Measurements from ENCODE around the gene MYLK.

Gene MYLK

GRCh38 chr3:123781571-123782275 is 102.4 kb downstream of the MYLK start:
- no peak for TF ChIP-seq CTCF (IDR thresholded peaks at IDR 0.05; ENCODE audit: poor library complexity, severe bottlenecking)
- Histone ChIP-seq H3K4me1 (ENCODE audit: insufficient read depth, poor library complexity, severe bottlenecking) (no peaks in the 10 kb centered on the region), H3K27ac (ENCODE audit: poor library complexity, severe bottlenecking) (no peak overlapping the region), H3K4me3 (ENCODE audit: severe bottlenecking) (no peak overlapping the region), H3K27me3 (ENCODE audit: insufficient read depth, poor library complexity, severe bottlenecking) (no peaks in the 10 kb centered on the region), H3K36me3 (ENCODE audit: low read depth) (no peaks in the 10 kb centered on the region), H3K9me3 (ENCODE audit: severe bottlenecking) (no peaks in the 10 kb centered on the region)
- no peak for ATAC-seq (ENCODE audit: low read depth)
- DNase-seq (ENCODE audit: low spot score) = no peak

- H3K27ac ChIP-seq (ENCODE audit: poor library complexity, severe bottlenecking) = no peak overlapping the region
- DNase-seq (ENCODE audit: low spot score) (no peak), ATAC-seq (ENCODE audit: low read depth) (no peak)
- H3K9me3 ChIP-seq (ENCODE audit: severe bottlenecking) = no peaks in the 10 kb centered on the region
- H3K36me3 ChIP-seq (ENCODE audit: low read depth) = no peaks in the 10 kb centered on the region
- no peaks in the 10 kb centered on the region for H3K4me1 ChIP-seq (ENCODE audit: insufficient read depth, poor library complexity, severe bottlenecking)
- no peak for TF ChIP-seq CTCF (IDR thresholded peaks at IDR 0.05; ENCODE audit: poor library complexity, severe bottlenecking)
- no peak overlapping the region for H3K4me3 ChIP-seq (ENCODE audit: severe bottlenecking)
- no peaks in the 10 kb centered on the region for H3K27me3 ChIP-seq (ENCODE audit: insufficient read depth, poor library complexity, severe bottlenecking)
These were observed 103.0 kb downstream of the MYLK start for GRCh38 chr3:123781138-123781537.

- no peaks in the 10 kb centered on the region for H3K4me1 ChIP-seq (ENCODE audit: insufficient read depth, poor library complexity, severe bottlenecking)
- DNase-seq (ENCODE audit: low spot score) = no peak
- H3K9me3 ChIP-seq (ENCODE audit: severe bottlenecking) = no peaks in the 10 kb centered on the region
- H3K27me3 ChIP-seq (ENCODE audit: insufficient read depth, poor library complexity, severe bottlenecking) = no peaks in the 10 kb centered on the region
- H3K27ac ChIP-seq (ENCODE audit: poor library complexity, severe bottlenecking) = no peak overlapping the region
- no peaks in the 10 kb centered on the region for H3K36me3 ChIP-seq (ENCODE audit: low read depth)
- no peak overlapping the region for H3K4me3 ChIP-seq (ENCODE audit: severe bottlenecking)
- ATAC-seq (ENCODE audit: low read depth) = no peak
- TF ChIP-seq CTCF (IDR thresholded peaks at IDR 0.05; ENCODE audit: poor library complexity, severe bottlenecking) = no peak
These were observed 103.5 kb downstream of the MYLK start for GRCh38 chr3:123780656-123781055.

- Histone ChIP-seq H3K4me3 (ENCODE audit: severe bottlenecking) (no peak overlapping the region), H3K4me1 (ENCODE audit: insufficient read depth, poor library complexity, severe bottlenecking) (no peaks in the 10 kb centered on the region), H3K36me3 (ENCODE audit: low read depth) (no peaks in the 10 kb centered on the region), H3K9me3 (ENCODE audit: severe bottlenecking) (no peaks in the 10 kb centered on the region), H3K27me3 (ENCODE audit: insufficient read depth, poor library complexity, severe bottlenecking) (no peaks in the 10 kb centered on the region), H3K27ac (ENCODE audit: poor library complexity, severe bottlenecking) (no peak overlapping the region)
- no peak for TF ChIP-seq CTCF (IDR thresholded peaks at IDR 0.05; ENCODE audit: poor library complexity, severe bottlenecking)
- no peak for DNase-seq (ENCODE audit: low spot score)
- ATAC-seq (ENCODE audit: low read depth) = no peak
These were observed 104.4 kb downstream of the MYLK start for GRCh38 chr3:123779655-123780231.

GRCh38 chr3:123778991-123779622 is 105.0 kb downstream of the MYLK start:
- TF ChIP-seq CTCF (IDR thresholded peaks at IDR 0.05; ENCODE audit: poor library complexity, severe bottlenecking) = no peak
- Histone ChIP-seq H3K27ac (ENCODE audit: poor library complexity, severe bottlenecking) (no peak overlapping the region), H3K27me3 (ENCODE audit: insufficient read depth, poor library complexity, severe bottlenecking) (no peaks in the 10 kb centered on the region), H3K4me1 (ENCODE audit: insufficient read depth, poor library complexity, severe bottlenecking) (no peaks in the 10 kb centered on the region), H3K4me3 (ENCODE audit: severe bottlenecking) (no peak overlapping the region), H3K9me3 (ENCODE audit: severe bottlenecking) (no peaks in the 10 kb centered on the region), H3K36me3 (ENCODE audit: low read depth) (no peaks in the 10 kb centered on the region)
- DNase-seq (ENCODE audit: low spot score) (no peak), ATAC-seq (ENCODE audit: low read depth) (no peak)

Data from RWPE2 (cell line).